ENCODE measurements around the gene COL21A1. TPM values are rescaled to one million over a fixed set of nuclear protein-coding genes. Genes with fewer than 3 reads are reported as not detected.

The COL21A1 gene
- total and polyA plus RNA-seq, 2 donors (not counting 1 experiment from before 2014, with no cell fraction given) = 6.9 to 28.2 TPM

DNA sequence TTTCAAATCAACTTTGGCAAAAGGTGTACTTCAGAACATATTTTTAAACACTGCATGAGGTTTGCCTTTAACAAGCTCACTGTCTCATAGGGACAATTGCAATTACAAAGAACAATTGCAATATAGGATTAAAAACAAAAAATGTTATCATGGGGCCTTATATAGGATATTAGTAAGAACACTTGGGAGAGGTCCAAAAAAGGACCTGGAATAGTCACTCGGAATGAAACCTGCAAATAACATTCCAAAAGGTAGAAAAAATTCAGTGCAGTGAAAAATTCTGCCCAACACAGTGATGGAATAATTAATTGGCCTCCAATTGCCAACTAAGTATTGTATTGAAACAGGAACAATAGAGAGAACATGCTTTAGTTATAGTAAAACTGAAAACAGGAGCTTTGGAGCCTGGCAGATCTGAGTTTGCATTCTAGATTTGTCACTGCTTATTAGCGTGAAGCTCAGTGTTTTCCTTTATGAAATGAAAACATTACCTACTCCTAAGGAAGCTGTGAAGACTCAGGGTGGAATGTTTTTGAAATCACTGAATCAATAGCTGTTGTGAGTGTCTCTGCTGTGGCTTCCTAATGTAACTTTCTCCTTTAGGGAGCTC lies 199.3 kb downstream of the COL21A1 start:
- H3K4me3 ChIP-seq (replicated peaks in 1 of 4; ENCODE audit: control extremely low read depth in 1 of 4, insufficient read depth in 1 of 4, low read depth in 3 of 4, low read length in 4 of 4) = no peak overlapping the region
- no peaks in the 10 kb centered on the region for H4K20me1 ChIP-seq (ENCODE audit: control insufficient read depth, extremely low read depth, insufficient read depth, low read length)
- H3K4me2 ChIP-seq (ENCODE audit: extremely low read depth, insufficient read depth, low read length) = no peak overlapping the region
- no peaks in the 10 kb centered on the region for H3K27me3 ChIP-seq (ENCODE audit: control insufficient read depth, insufficient read depth, low read length)
- H3K36me3 ChIP-seq (ENCODE audit: control insufficient read depth, insufficient read depth, low read length) = no peaks in the 10 kb centered on the region
- no peaks in the 10 kb centered on the region for H3K4me1 ChIP-seq (ENCODE audit: control insufficient read depth, extremely low read depth, insufficient read depth, low read length)
- no peak overlapping the region for H3K27ac ChIP-seq (ENCODE audit: insufficient read depth, low read length)
- H3K9me3 ChIP-seq (ENCODE audit: control insufficient read depth, insufficient read depth, low read depth, low read length) = no peaks in the 10 kb centered on the region
- no peak overlapping the region for H2AFZ ChIP-seq (ENCODE audit: low read length)
- DNase-seq (ENCODE audit: low read depth in 2 of 2) = no peak
- no peaks in the 10 kb centered on the region for H3K79me2 ChIP-seq (ENCODE audit: control insufficient read depth, insufficient read depth, low read length)
- TF ChIP-seq, protein P1, sequence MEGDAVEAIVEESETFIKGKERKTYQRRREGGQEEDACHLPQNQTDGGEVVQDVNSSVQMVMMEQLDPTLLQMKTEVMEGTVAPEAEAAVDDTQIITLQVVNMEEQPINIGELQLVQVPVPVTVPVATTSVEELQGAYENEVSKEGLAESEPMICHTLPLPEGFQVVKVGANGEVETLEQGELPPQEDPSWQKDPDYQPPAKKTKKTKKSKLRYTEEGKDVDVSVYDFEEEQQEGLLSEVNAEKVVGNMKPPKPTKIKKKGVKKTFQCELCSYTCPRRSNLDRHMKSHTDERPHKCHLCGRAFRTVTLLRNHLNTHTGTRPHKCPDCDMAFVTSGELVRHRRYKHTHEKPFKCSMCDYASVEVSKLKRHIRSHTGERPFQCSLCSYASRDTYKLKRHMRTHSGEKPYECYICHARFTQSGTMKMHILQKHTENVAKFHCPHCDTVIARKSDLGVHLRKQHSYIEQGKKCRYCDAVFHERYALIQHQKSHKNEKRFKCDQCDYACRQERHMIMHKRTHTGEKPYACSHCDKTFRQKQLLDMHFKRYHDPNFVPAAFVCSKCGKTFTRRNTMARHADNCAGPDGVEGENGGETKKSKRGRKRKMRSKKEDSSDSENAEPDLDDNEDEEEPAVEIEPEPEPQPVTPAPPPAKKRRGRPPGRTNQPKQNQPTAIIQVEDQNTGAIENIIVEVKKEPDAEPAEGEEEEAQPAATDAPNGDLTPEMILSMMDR (conservative IDR thresholded peaks at IDR 0.05 in 1 of 2, IDR thresholded peaks at IDR 0.05 in 1 of 2; ENCODE audit: low read depth in 1 of 2, low read length in 2 of 2) = no peak
- TF ChIP-seq EZH2 (IDR thresholded peaks at IDR 0.05; ENCODE audit: low read length, missing control alignments) = no peak
- no peak overlapping the region for H3K9ac ChIP-seq (ENCODE audit: insufficient read depth, low read length)

DNA sequence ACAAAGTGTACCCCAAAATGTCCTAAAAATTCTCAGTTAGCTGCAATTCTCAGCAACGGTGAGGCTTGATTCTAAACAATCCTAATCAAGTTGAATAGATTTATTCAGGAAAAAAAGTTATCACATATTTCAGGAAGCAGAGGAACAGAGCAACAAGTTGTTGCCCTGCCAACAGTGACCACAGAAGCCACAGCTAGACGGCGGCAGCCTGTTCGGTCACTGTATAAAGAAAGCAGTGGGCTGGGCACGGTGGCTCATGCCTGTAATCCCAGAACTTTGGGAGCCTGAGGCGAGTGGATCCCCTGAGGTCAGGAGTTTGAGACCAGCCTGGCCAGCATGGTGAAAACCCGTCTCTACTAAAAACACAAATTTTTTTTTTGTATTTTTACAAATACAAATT lies 200.8 kb downstream of the COL21A1 start:
- Histone ChIP-seq H3K9me3 (ENCODE audit: control insufficient read depth, insufficient read depth, low read depth, low read length) (no peaks in the 10 kb centered on the region), H3K27me3 (ENCODE audit: control insufficient read depth, insufficient read depth, low read length) (no peaks in the 10 kb centered on the region), H3K4me3 (replicated peaks in 1 of 4; ENCODE audit: control extremely low read depth in 1 of 4, insufficient read depth in 1 of 4, low read depth in 3 of 4, low read length in 4 of 4) (no peak overlapping the region), H4K20me1 (ENCODE audit: control insufficient read depth, extremely low read depth, insufficient read depth, low read length) (no peaks in the 10 kb centered on the region), H3K9ac (ENCODE audit: insufficient read depth, low read length) (no peak overlapping the region), H3K36me3 (ENCODE audit: control insufficient read depth, insufficient read depth, low read length) (no peaks in the 10 kb centered on the region), H3K4me2 (ENCODE audit: extremely low read depth, insufficient read depth, low read length) (no peak overlapping the region), H2AFZ (ENCODE audit: low read length) (no peak overlapping the region), H3K79me2 (ENCODE audit: control insufficient read depth, insufficient read depth, low read length) (no peaks in the 10 kb centered on the region), H3K4me1 (ENCODE audit: control insufficient read depth, extremely low read depth, insufficient read depth, low read length) (no peaks in the 10 kb centered on the region), H3K27ac (ENCODE audit: insufficient read depth, low read length) (no peak overlapping the region)
- TF ChIP-seq EZH2 (IDR thresholded peaks at IDR 0.05; ENCODE audit: low read length, missing control alignments) = no peak
- TF ChIP-seq, protein P1 (conservative IDR thresholded peaks at IDR 0.05 in 1 of 2, IDR thresholded peaks at IDR 0.05 in 1 of 2; ENCODE audit: low read depth in 1 of 2, low read length in 2 of 2) = no peak
- peak; percentile 69 to 88 for DNase-seq (ENCODE audit: low read depth in 2 of 2)

DNA sequence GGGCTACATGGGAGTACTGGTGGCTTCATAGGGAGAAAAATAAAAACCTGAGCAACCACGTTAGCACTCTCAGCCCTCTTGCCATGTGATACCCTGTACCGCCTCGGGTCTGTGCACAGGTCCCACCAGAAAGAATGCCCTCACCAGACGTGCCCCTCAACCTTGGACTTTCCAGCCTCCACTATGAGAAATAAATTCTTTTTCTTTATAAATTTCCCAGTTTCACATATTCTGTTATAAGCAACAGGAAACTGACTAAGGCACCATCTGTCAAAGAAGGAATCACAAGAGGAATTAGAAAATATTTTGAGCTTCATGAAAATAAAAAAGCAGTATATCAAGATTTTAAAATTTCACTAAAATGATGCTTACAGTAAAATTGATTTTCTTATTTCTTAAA lies 203.6 kb downstream of the COL21A1 start:
- Histone ChIP-seq H3K27ac (ENCODE audit: insufficient read depth, low read length) (no peak overlapping the region), H3K9ac (ENCODE audit: insufficient read depth, low read length) (no peak overlapping the region), H3K4me1 (ENCODE audit: control insufficient read depth, extremely low read depth, insufficient read depth, low read length) (no peaks in the 10 kb centered on the region), H3K9me3 (ENCODE audit: control insufficient read depth, insufficient read depth, low read depth, low read length) (no peaks in the 10 kb centered on the region), H3K4me3 (replicated peaks in 1 of 4; ENCODE audit: control extremely low read depth in 1 of 4, insufficient read depth in 1 of 4, low read depth in 3 of 4, low read length in 4 of 4) (no peak overlapping the region), H3K79me2 (ENCODE audit: control insufficient read depth, insufficient read depth, low read length) (no peaks in the 10 kb centered on the region), H3K36me3 (ENCODE audit: control insufficient read depth, insufficient read depth, low read length) (no peaks in the 10 kb centered on the region), H4K20me1 (ENCODE audit: control insufficient read depth, extremely low read depth, insufficient read depth, low read length) (no peaks in the 10 kb centered on the region), H3K4me2 (ENCODE audit: extremely low read depth, insufficient read depth, low read length) (no peak overlapping the region), H2AFZ (ENCODE audit: low read length) (no peak overlapping the region), H3K27me3 (ENCODE audit: control insufficient read depth, insufficient read depth, low read length) (no peaks in the 10 kb centered on the region)
- TF ChIP-seq, protein P1 (conservative IDR thresholded peaks at IDR 0.05 in 1 of 2, IDR thresholded peaks at IDR 0.05 in 1 of 2; ENCODE audit: low read depth in 1 of 2, low read length in 2 of 2) = no peak
- TF ChIP-seq EZH2 (IDR thresholded peaks at IDR 0.05; ENCODE audit: low read length, missing control alignments) = no peak
- DNase-seq (ENCODE audit: low read depth in 2 of 2) = no peak

Measured in fibroblast of lung (primary cell).